NCI-H1092 (cell line): Measurements from ENCODE around the gene DNLZ.
A peak's percentile ranks its signal among the peaks of the same experiment; 100 is the strongest.

ENCODE experiments used
- DNase-seq: peaks from one replicate; lab custom pipeline; 2025; lab: John Stamatoyannopoulos, UW

The DNLZ gene

DNA sequence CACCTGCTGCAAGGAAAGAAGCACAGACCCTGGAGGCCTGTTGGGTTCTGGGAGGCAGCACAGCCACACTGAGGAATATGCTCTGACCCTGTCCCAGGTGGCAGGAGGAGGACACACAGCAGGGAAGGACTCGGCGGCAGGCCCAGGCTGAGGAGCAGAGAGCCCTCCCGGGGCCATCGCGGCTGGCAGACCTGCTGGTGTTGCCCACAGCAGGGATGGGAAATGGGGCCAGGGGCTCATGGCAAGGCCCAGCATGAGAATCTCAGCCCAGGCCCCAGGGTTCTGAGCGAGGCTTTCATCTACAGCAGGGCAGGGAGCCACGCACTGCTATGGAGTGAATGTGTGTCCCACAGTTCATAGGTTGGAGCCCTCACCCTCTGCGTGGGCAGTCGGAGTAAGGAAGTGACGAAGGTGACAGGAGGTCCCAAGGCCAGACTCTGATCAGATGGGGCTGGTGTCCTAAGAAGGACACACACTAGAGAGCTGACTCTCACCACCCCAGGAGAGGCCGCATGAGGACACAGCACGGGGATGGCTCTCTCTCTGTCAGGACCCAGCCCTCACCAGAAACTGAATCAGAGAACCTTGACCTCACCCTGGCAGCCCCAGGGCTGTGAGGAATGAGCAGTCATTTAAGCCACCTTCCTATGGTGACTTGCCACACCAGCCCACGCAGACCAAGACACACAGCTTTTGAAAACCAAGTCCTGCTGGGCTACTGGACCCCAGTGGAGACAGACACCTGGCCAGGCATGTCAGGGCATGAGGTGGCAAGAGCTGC, 46.5 kb downstream of the DNLZ start:
- no peak for DNase-seq

DNA sequence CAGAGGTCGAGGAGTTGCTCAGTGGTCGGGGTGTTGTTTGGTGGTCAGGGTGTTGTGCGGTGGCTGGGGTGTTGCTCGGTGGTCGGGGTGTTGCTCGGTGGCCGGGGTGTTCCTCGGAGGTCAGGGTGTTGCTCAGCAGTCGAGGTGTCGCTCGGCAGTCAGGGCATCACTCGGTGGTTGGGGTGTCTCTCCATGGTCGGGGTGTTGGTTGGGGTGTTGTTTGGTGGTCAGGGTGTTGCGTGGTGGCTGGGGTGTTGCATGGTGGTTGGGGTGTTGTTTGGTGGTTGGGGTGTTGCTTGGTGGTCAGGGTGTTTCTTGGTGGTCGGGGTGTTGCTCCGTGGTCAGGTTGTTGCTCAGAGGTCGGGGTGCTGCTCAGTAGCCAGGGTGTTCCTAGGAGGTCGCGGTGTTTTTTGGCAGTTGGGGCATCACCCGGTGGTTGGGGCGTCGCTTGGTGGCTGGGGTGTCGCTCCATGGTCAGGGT, 47.2 kb downstream of the DNLZ start:
- DNase-seq, result no peak

DNA sequence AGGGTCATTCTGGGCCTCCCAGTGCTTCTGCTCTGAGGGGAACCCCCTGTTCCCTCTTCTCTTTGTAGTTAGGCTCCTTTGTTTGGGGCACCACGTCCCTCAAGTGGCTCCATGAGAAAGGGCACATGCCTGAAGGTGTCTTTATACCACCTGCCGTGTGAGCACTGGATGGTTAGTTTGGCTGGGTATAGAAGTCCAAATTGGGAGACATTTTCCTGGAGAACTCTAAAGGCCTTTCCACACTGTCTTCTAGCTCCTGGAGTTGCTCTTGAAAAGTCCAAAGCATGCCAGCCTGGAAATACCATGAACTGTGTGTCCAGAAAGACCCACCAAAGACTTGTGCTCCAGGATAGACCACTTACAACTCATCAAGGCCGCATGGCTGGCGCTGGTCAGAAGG, 48.6 kb downstream of the DNLZ start:
- DNase-seq, result no peak

DNA sequence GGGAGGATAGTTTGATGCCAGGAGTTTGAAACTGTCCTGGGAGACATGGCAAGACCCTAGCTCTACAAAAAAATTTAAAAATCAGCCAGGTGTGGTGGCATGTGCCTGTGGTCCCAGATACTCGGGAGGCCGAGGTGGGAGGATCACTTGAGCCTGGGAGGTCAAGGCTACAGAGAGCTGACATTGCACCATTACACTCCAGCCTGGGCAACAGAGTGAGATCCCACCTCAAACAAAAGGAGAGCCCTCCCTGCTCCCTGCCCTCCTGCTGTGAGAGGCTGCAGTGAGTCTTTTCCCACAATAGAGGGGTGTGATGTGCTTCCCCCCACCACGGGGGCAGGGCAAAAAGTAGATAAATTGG, 49.5 kb downstream of the DNLZ start:
- no peak for DNase-seq

DNA sequence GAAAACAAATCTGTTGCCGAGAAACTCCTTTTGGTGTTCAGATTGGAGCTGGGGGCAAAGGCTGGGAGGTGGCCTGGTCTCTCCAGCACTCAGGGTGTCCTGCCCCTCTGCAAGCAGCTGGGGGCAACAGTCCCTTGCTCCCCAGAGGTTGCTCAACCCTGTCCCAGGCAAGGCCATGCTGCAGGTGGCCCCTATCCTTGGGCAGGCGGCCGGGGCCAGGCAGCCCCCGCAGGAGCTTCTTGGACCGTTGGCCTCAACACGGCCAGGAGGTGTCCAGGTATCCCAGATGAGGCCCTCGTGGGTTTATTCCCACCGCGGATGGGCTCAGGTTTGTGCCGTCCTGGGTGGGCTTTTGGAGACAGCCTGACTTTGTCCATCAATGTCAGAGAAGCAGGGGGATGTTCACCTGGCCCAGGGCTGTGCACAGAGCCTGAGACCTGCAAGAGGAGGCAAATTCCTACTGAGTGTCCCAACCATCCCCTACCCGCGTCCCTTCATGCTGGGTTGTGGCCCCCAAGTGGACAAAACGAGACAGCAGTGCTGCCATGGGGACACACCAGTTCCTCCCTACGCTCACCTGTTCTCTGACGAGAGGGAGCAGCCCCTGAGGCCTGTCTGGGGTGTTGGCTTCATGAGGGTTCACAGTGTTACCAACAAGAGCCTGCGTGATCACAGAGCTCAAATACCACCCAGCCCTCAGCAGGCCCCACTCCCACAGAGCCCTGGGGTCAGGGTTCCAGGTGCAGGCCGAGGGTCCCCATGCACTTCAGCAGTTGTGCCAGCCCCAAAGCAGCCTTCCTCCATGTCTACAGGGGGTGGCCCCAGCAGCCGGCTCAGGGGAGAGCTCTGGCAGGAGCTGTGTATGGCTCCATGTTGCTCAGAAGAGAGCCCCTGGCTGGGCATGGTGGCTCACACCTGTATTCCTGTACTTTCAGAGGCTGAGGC, 50.2 kb downstream of the DNLZ start:
- no peak for DNase-seq

DNA sequence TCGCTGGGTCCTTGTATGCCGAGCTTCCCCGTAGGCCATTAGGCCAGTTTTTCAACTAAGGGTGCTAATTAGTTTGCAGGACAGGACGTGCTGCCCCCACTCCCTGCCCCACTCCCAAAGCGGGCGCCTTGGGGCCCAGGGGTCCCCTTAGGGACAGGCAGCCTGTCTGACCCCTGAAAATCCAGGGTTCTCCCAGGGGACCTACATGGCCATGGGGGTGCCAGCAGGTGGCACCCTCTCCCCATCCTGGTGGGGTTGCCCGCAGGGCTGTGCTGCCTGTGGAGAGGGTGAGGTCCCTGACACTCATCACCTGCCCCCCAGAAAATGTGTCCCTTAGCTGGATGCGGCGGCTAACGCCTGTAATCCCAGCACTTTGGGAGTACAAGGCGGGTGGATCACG, 51.1 kb downstream of the DNLZ start:
- no peak for DNase-seq

DNA sequence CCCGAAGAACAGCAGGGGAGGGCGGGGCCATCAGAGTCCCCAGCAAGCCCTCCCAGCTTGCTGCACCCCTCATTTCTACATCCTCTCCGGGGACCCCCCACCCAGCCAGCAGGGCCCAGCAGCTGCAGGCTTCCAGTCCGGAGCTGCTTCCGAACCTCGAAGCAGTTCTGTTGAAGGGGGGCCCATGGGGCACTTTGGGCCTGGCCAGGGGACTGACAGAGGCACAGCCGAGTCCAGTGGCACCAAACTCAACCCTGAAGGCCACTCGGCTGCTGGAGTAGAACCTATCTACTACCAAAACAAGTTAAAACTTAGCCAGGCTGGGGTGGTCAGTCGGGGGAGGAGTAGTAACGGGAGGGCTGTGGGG, 51.6 kb downstream of the DNLZ start:
- DNase-seq, result no peak

DNA sequence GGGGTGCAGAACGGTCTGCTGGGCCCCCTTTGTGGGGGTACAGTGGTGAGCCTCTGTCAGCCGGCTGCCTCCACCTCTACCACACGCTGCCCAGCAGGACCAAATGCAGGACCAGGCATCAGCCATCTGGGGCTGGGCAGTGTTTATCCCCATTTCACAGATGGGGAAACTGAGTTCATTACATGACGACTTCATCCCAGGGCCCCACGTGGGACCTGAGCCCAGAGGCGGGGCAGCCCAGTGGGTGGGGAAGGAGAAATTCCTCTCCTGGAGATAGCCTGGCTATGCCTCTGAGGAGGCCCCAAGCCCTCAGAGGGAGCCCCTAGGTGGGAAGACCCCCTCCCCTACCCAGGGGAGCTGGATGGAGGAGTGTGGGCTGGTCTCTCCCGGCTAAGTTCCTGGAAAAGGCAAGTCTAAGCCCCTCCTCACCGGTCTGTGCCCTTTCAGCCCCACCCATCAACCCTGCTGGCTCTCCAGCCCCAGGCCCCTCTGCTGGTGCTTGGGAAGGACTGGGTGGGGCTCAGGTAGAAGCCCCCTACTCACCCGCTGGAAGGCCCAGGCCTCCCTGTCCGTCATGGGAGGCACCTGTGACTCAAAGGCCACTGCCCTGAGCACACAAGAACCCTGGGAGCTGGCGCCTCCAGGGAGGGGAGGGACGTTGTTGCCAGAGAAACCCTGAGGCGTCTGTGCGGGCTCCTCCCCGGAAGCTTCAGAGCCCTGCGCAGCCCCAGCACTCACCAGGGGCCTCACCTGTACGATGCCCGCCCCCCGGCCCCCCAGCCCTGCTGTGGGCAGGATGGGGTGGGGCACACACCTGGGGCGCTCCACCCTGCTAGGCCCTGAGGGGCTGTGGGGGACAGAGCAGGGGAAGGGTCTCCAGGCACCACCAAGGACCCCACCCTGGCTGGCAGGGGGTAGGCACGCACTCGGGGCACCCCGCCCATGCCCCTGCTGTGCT, 52.2 kb downstream of the DNLZ start:
- no peak for DNase-seq

DNA sequence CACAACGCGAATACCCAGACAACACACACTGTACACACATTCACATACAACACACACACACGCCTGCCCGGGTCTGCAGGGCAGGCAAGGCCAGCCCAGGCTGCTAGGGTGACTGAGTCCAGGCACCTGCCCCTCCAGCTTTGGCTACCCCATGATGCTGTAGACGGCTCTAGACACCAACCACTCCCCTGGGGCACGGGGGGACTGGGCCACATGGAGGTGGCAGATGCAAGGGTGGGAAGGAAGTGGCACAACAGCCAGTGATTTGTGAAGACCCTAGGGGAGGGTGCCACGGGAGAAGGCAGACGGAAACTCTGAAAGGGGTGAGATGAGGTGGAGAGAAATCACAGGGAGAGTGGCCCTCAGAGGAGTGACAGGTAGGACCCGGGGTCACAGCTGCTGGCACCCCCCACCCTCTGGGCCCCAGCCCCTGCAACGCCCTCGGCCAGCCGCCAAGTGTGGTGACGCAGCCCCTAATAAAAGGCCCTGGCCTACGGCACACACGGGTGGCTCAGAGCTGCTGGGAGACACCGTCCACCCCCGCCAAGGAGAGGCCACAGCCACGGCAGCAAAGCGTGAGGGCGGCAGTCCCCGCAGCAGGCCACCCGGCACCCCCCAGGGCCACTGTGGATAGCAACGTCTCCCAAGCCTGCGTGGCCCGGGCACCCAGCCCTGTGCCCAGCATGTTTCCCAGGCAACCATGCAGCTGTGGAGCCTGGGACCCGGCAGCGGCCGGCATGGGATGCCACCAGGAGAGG, 53.1 kb downstream of the DNLZ start:
- peak; percentile 34 for DNase-seq

DNA sequence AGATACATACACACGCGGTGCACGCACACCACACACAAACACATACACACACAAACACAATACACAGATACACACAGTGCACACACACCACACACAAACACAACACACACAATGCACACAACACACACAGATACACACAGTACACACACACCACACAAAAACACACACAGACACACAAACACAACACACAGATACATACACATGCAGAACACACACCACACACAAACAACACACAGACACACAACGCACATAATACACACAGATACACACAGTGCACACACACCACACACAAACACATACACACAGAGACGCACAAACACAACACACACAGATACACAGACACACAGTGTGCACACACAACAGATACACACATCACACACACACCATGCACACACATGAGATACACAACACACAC, 53.7 kb downstream of the DNLZ start:
- DNase-seq, result no peak
